Stimulated activated naive CD8-positive, alpha-beta T cell treated with anti-CD3 and anti-CD28 coated beads, Interleukin-15, Interleukin-2, amounts not matched to agents 100 ng/mL and 50 ng/mL, for 24 hours (primary cell): ENCODE results near the gene VPS33B.
A peak's percentile ranks its signal among the peaks of the same experiment; 100 is the strongest.

Source experiments
- H3K27ac Mint-ChIP-seq: one replicate; pipeline ENCODE4 v1.8.0; 2021; ENCODE audit warnings: mild to moderate bottlenecking, mixed read lengths
- H3K27me3 Mint-ChIP-seq: one replicate; pipeline ENCODE4 v1.8.0; 2021; ENCODE audit warnings: mixed read lengths
- H3K36me3 Mint-ChIP-seq: one replicate; pipeline ENCODE4 v1.8.0; 2021; ENCODE audit warnings: low read depth, mixed read lengths
- H3K4me1 Mint-ChIP-seq: one replicate; pipeline ENCODE4 v1.8.0; 2021; ENCODE audit warnings: low read depth, mixed read lengths
- H3K4me3 Mint-ChIP-seq: one replicate; pipeline ENCODE4 v1.8.0; 2021; ENCODE audit warnings: mild to moderate bottlenecking, mixed read lengths
- H3K9me3 Mint-ChIP-seq: one replicate; pipeline ENCODE4 v1.8.0; 2021; ENCODE audit warnings: mixed read lengths

The VPS33B gene

GRCh38 chr15:91022075-91022831, at the start of gene VPS33B:
VPS33B (minus strand) TSS chr15:91022594; CDS start chr15:91022249, 345 bp downstream.
- H3K27ac Mint-ChIP-seq: peak within 1 kb of the TSS; percentile 76
- H3K27me3 Mint-ChIP-seq: no peaks in the 10 kb centered on the region
- peak within 1 kb of the TSS; percentile 94 for H3K4me3 Mint-ChIP-seq
- peaks cover 3% of the 10 kb centered on the region for H3K36me3 Mint-ChIP-seq
- H3K9me3 Mint-ChIP-seq: no peaks in the 10 kb centered on the region
- H3K4me1 Mint-ChIP-seq: peaks cover 47% of the 10 kb centered on the region

- Mint-ChIP-seq H3K27ac (no peak overlapping the region), H3K4me1 (no peaks in the 10 kb centered on the region), H3K27me3 (peaks cover 35% of the 10 kb centered on the region), H3K4me3 (no peak overlapping the region), H3K36me3 (no peaks in the 10 kb centered on the region), H3K9me3 (no peaks in the 10 kb centered on the region)
These were observed 49.8 kb upstream of the VPS33B start for GRCh38 chr15:91072161-91072560.

- no peaks in the 10 kb centered on the region for H3K36me3 Mint-ChIP-seq
- H3K4me3 Mint-ChIP-seq: no peak overlapping the region
- H3K9me3 Mint-ChIP-seq: no peaks in the 10 kb centered on the region
- H3K27me3 Mint-ChIP-seq: peaks cover 35% of the 10 kb centered on the region
- H3K27ac Mint-ChIP-seq: no peak overlapping the region
- H3K4me1 Mint-ChIP-seq: no peaks in the 10 kb centered on the region
These were observed 48.5 kb upstream of the VPS33B start for GRCh38 chr15:91070872-91071271.

- H3K36me3 Mint-ChIP-seq: no peaks in the 10 kb centered on the region
- H3K9me3 Mint-ChIP-seq: peaks cover 4% of the 10 kb centered on the region
- no peak overlapping the region for H3K4me3 Mint-ChIP-seq
- no peak overlapping the region for H3K27ac Mint-ChIP-seq
- H3K4me1 Mint-ChIP-seq: no peaks in the 10 kb centered on the region
- peaks cover 35% of the 10 kb centered on the region for H3K27me3 Mint-ChIP-seq
These were observed 46.6 kb upstream of the VPS33B start for GRCh38 chr15:91068966-91069365.

- H3K9me3 Mint-ChIP-seq: peaks cover 4% of the 10 kb centered on the region
- H3K4me1 Mint-ChIP-seq: no peaks in the 10 kb centered on the region
These were observed 46.0 kb upstream of the VPS33B start for GRCh38 chr15:91068436-91068835.

GRCh38 chr15:91067036-91067435, 44.6 kb upstream of the VPS33B start:
- H3K27me3 Mint-ChIP-seq: peaks cover 23% of the 10 kb centered on the region
- H3K36me3 Mint-ChIP-seq: no peaks in the 10 kb centered on the region
- H3K4me3 Mint-ChIP-seq: no peak overlapping the region
- H3K9me3 Mint-ChIP-seq: peaks cover 4% of the 10 kb centered on the region
- no peaks in the 10 kb centered on the region for H3K4me1 Mint-ChIP-seq
- H3K27ac Mint-ChIP-seq: no peak overlapping the region

More at GRCh38 chr15:91068436-91068835, 46.0 kb upstream of the VPS33B start:
- Mint-ChIP-seq H3K27me3 (peaks cover 34% of the 10 kb centered on the region), H3K27ac (no peak overlapping the region), H3K36me3 (no peaks in the 10 kb centered on the region), H3K4me3 (no peak overlapping the region)

GRCh38 chr15:91065505-91065904, 43.1 kb upstream of the VPS33B start:
- Mint-ChIP-seq H3K9me3 (peaks cover 4% of the 10 kb centered on the region), H3K27ac (no peak overlapping the region), H3K4me3 (no peak overlapping the region), H3K4me1 (no peaks in the 10 kb centered on the region), H3K27me3 (peaks cover 12% of the 10 kb centered on the region), H3K36me3 (no peaks in the 10 kb centered on the region)

GRCh38 chr15:91061997-91062396, 39.6 kb upstream of the VPS33B start:
- no peaks in the 10 kb centered on the region for H3K4me1 Mint-ChIP-seq
- no peak overlapping the region for H3K4me3 Mint-ChIP-seq
- no peaks in the 10 kb centered on the region for H3K36me3 Mint-ChIP-seq
- peaks cover 25% of the 10 kb centered on the region for H3K27me3 Mint-ChIP-seq
- no peak overlapping the region for H3K27ac Mint-ChIP-seq
- peaks cover 4% of the 10 kb centered on the region for H3K9me3 Mint-ChIP-seq

- Mint-ChIP-seq H3K36me3 (no peaks in the 10 kb centered on the region), H3K27ac (no peak overlapping the region), H3K4me1 (no peaks in the 10 kb centered on the region), H3K9me3 (peaks cover 4% of the 10 kb centered on the region), H3K4me3 (no peak overlapping the region), H3K27me3 (peaks cover 31% of the 10 kb centered on the region)
These were observed 38.8 kb upstream of the VPS33B start for GRCh38 chr15:91061230-91061629.

GRCh38 chr15:91055548-91056331, 33.3 kb upstream of the VPS33B start:
- H3K27ac Mint-ChIP-seq: no peak overlapping the region
- no peaks in the 10 kb centered on the region for H3K36me3 Mint-ChIP-seq
- H3K27me3 Mint-ChIP-seq: peaks cover 64% of the 10 kb centered on the region
- H3K9me3 Mint-ChIP-seq: no peaks in the 10 kb centered on the region
- H3K4me3 Mint-ChIP-seq: no peak overlapping the region
- H3K4me1 Mint-ChIP-seq: no peaks in the 10 kb centered on the region

GRCh38 chr15:91054816-91055215, 32.4 kb upstream of the VPS33B start:
- H3K9me3 Mint-ChIP-seq: no peaks in the 10 kb centered on the region
- H3K4me1 Mint-ChIP-seq: no peaks in the 10 kb centered on the region
- H3K4me3 Mint-ChIP-seq: no peak overlapping the region
- no peaks in the 10 kb centered on the region for H3K36me3 Mint-ChIP-seq
- peaks cover 61% of the 10 kb centered on the region for H3K27me3 Mint-ChIP-seq
- H3K27ac Mint-ChIP-seq: no peak overlapping the region

- Mint-ChIP-seq H3K27me3 (peaks cover 33% of the 10 kb centered on the region), H3K4me1 (peaks cover 12% of the 10 kb centered on the region), H3K4me3 (no peak overlapping the region), H3K27ac (no peak overlapping the region), H3K36me3 (no peaks in the 10 kb centered on the region), H3K9me3 (no peaks in the 10 kb centered on the region)
These were observed 28.9 kb upstream of the VPS33B start for GRCh38 chr15:91051248-91051647.

- Mint-ChIP-seq H3K9me3 (no peaks in the 10 kb centered on the region), H3K27ac (no peak overlapping the region), H3K27me3 (peaks cover 23% of the 10 kb centered on the region), H3K4me1 (peaks cover 12% of the 10 kb centered on the region), H3K36me3 (no peaks in the 10 kb centered on the region), H3K4me3 (no peak overlapping the region)
These were observed 27.7 kb upstream of the VPS33B start for GRCh38 chr15:91050128-91050455.

- Mint-ChIP-seq H3K4me3 (no peak overlapping the region), H3K27me3 (peaks cover 18% of the 10 kb centered on the region), H3K9me3 (no peaks in the 10 kb centered on the region), H3K36me3 (no peaks in the 10 kb centered on the region), H3K4me1 (peaks cover 12% of the 10 kb centered on the region), H3K27ac (no peak overlapping the region)
These were observed 27.2 kb upstream of the VPS33B start for GRCh38 chr15:91049378-91050127.
